ENCODE data around the gene LGR6.

The LGR6 gene

DNA sequence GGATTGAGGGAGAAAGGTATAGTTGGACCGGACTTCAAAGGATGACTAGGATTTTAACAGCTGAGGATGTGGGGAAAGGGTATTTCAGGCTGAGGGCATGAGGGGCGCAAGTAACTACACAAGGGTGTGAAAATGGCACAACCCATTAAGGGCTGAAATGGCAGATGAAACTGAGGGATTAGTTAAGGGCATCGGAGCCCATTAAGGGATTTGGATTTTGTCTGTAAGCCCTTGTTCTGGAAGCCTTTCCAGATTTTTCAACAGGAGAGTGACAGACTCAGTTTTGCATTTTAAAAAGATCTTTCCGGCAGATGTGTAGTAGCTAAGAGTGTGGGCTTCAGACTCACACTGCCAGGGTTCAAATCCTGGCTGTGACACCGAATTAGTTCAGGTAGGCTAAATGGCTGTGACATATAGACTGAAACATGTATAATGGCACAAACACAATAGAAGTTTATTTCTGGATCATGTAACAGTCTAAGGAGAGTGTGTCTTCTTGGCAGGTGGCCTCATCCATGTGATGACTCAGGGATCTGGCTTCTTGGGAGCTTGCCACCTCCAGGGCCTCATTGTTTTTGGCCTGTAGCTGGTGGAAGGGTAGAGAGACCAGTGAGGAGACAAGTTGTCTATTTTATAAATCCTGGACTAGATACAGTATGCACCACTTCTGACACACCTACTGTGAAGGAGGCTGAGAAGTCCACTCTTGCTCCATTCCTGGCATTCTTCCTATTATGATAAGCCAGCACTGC is 98.5 kb downstream of the LGR6 start:
- DNase-seq: peak; percentile 76

GRCh38 chr1:202292773-202293172 is 99.2 kb downstream of the LGR6 start:
- no peak for DNase-seq

GRCh38 chr1:202293569-202293968 is 100.0 kb downstream of the LGR6 start:
- no peak for DNase-seq

DNA sequence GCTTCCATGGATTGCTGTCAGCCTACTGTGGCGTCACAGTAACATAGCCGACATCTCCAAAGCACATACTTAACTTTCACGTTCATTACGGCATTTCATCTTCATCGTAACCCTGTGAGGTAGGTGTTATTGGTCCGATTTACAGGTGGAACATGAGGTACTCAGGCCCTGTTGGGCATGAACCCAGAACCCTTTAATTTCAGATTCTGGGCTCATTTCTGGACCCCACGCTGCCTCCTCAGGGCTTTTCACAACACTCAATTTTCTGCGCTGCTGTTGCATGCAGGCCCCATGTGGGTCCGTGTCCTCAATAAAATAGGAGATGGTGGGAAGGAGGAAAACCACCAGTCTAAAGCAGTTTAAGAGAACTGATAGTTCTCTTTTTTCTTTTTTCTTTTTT is 108.6 kb downstream of the LGR6 start:
- DNase-seq: no peak

- DNase-seq: peak; percentile 62
Observed at GRCh38 chr1:202304375-202304774, 110.8 kb downstream of the LGR6 start.

GRCh38 chr1:202305168-202305567 is 111.6 kb downstream of the LGR6 start:
- no peak for DNase-seq

- no peak for DNase-seq
Observed at GRCh38 chr1:202306535-202307345, 113.1 kb downstream of the LGR6 start.

GRCh38 chr1:202310071-202310725 is 116.6 kb downstream of the LGR6 start:
- DNase-seq: peak; percentile 57

GRCh38 chr1:202310746-202311145 is 117.1 kb downstream of the LGR6 start:
- DNase-seq: no peak

- DNase-seq: peak; percentile 81
Observed at GRCh38 chr1:202311875-202312635, 118.5 kb downstream of the LGR6 start.

GRCh38 chr1:202315576-202316168 is 122.1 kb downstream of the LGR6 start:
- peak; percentile 95 for DNase-seq

DNA sequence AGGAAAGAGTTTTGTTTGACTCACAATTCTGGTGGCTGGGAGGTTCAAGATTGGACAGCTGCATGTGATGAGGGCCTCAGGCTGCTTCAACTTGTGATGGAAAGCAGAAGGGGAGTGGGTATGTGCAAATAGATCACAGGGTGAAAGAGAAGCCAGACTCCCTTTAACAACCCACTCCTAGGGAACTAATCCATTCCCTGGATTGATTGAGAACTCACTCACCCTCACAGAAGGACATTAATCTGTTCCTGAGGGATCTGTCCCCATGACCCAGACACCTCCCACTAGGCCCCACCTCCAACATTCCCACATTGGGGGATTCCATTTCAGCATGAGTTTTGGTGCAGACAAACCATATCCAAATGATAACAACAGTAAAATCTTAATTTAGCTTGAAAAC is 122.6 kb downstream of the LGR6 start:
- DNase-seq: peak; percentile 69

DNA sequence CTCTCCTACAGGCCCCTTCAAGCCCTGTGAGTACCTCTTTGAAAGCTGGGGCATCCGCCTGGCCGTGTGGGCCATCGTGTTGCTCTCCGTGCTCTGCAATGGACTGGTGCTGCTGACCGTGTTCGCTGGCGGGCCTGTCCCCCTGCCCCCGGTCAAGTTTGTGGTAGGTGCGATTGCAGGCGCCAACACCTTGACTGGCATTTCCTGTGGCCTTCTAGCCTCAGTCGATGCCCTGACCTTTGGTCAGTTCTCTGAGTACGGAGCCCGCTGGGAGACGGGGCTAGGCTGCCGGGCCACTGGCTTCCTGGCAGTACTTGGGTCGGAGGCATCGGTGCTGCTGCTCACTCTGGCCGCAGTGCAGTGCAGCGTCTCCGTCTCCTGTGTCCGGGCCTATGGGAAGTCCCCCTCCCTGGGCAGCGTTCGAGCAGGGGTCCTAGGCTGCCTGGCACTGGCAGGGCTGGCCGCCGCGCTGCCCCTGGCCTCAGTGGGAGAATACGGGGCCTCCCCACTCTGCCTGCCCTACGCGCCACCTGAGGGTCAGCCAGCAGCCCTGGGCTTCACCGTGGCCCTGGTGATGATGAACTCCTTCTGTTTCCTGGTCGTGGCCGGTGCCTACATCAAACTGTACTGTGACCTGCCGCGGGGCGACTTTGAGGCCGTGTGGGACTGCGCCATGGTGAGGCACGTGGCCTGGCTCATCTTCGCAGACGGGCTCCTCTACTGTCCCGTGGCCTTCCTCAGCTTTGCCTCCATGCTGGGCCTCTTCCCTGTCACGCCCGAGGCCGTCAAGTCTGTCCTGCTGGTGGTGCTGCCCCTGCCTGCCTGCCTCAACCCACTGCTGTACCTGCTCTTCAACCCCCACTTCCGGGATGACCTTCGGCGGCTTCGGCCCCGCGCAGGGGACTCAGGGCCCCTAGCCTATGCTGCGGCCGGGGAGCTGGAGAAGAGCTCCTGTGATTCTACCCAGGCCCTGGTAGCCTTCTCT is 124.6 kb downstream of the LGR6 start:
- no peak for DNase-seq

GRCh38 chr1:202319381-202320080 is 125.9 kb downstream of the LGR6 start:
- DNase-seq: no peak

DNA sequence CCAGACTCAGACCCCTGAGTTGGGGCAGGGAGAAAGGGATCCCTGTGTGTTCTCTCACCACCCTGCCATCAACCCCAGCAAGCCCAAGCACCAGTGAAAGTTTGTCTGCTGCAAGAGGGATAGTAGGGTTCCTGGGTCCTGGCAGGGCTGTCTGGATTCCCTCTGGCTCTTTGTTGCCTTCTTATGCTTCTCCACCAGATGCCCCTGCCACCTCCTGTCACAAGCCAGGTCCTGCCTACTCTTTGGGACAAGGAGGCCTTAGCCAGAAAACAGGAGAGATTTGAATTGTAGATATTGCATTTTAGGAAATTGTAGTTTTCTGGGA is 126.4 kb downstream of the LGR6 start:
- DNase-seq: no peak

DNA sequence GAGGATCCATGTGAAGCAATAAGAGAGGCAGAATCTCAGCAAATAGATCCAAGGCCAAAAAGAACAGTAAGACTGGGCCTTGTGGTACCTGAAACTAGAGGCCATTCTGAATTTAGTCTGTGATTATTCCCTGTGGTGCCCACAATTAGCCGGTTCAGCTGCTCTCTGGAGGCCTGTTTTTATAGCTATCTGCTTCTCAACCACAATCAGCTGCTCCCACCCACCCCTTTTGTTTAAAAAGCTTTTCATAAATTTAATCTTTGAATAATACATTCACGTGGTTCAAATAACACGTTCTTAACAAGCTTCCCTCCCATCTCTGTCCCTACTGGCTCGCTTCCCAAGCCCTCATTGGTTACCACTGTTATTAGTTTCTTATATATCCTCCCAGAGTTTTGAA is 130.1 kb downstream of the LGR6 start:
- peak; percentile 91 for DNase-seq

DNA sequence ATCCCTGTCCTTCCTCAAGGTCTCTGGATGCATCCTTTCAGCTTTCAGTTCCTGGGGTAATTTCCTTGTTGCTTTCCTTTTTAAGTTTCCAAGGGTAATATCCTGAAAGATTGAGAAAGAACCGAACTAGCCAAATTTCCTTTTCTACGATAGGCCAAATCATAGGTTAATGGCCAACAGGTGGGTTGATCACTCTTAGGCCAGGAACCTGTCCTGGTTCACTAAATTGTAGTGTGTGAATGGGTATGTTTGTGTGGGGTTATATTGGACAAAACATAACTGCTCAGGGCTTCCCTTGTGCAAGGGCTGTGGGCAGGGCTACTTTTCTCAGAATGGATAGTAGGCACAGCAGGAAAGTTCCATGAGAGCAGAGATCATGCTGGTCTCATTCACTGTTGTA is 131.0 kb downstream of the LGR6 start:
- peak; percentile 54 for DNase-seq

DNA sequence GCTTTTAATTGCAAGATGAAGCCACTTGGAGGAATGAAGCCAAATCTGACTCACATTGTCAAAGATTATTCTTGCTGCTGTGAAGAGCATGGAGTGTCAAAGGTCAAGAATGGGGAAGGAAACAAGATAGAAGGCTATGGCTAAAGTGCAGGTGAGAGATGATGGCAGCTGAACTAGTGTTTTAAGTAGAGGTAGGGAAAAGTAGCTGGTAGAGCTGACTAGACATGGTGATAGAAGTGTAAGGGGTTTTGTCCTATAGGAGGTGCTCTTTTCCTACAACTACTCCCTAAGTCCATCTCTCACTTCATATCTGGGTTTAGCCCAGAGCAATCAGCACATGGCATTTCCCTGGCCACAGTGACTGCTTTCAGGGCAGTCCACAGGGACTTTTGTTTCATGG is 136.3 kb downstream of the LGR6 start:
- no peak for DNase-seq

DNA sequence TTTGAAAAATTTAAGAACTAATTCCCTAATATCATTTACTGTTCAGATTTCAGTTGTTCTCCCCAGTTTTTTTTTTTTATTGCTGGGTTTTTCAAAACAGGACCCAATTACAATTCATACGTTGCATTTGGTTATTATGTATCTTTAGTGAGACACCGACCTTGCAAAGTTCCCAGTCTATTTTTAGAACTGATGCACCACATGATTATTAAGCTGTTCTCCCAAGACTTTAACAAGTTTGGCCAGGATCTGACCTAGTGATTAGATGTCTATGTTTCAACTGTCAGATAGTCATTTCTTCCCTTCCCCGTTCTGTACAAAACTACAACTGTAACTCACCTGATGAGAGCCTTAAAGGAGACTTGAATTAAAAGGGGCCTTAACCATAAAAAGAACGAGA is 140.3 kb downstream of the LGR6 start:
- no peak for DNase-seq

- DNase-seq: peak; percentile 88
Observed at GRCh38 chr1:202343652-202344349, 150.2 kb downstream of the LGR6 start.

Data from NCI-H69 (cell line).